AG04450 (cell line): ENCODE measurements around the gene ACTG1. TPM values are rescaled to one million over a fixed set of nuclear protein-coding genes. Genes with fewer than 3 reads are reported as not detected.

ENCODE experiments used
- CTCF ChIA-PET: fragments of 300-600, 350-600 bp; formaldehyde crosslinking; extraction: SDS; loops from one replicate; lab custom pipeline; 2022; ENCODE audit warnings: antibody characterized with exemption, inconsistent platforms; lab: Charles Lee
- POLR2A ChIA-PET: fragments of 350-600 bp; formaldehyde crosslinking; extraction: SDS; loops from one replicate; lab custom pipeline; 2021; ENCODE audit warnings: antibody characterized with exemption, inconsistent platforms; lab: Yijun Ruan, JAX
- DNase-seq: peaks from one replicate; pipeline ENCODE4 v3.0.0-alpha.2; 2011; ENCODE audit warnings: low read depth, low spot score
- H3K27ac ChIP-seq: one replicate; pipeline ENCODE4 v1.5.1; 2012; ENCODE audit warnings: low read depth, low read length, control low read depth
- H3K27me3 ChIP-seq: one replicate; pipeline ENCODE4 v1.6.0; 2012; ENCODE audit warnings: low read length; ENCODE audit not compliant: control insufficient read depth, insufficient read depth
- H3K4me3 ChIP-seq: 2 replicates; pipeline ENCODE4 v1.5.1; 2011; ENCODE audit warnings: mild to moderate bottlenecking, low read depth, low read length, control low read depth
- H3K9me3 ChIP-seq: 2 replicates; pipeline ENCODE4 v1.5.1; 2012; ENCODE audit warnings: low read length; ENCODE audit not compliant: control insufficient read depth, insufficient read depth
- polyA plus RNA-seq: library from polyadenylated mRNA; depleted of rRNA; stranded (reverse); fragments of >200 nt; gene quantifications from 2 replicates; pipeline ENCODE4 v1.2.3, GENCODE V29; 2011
- TF ChIP-seq, protein P1 (sequence below): IDR thresholded peaks from 2 replicates; pipeline ENCODE4 v1.5.1; 2011; ENCODE audit warnings: low read depth, low read length, control low read depth, inconsistent platforms

Gene ACTG1
- polyA plus RNA-seq, 1 experiment: 2,721 TPM

- H3K27me3 ChIP-seq: peaks cover 8% of the 10 kb centered on the region
- ChIA-PET POLR2A (interaction anchor here (0.6 to 1.0 kb wide), 2 partner anchors 13 to 68 kb away, joined by 4 to 7 read pairs; no protein-coding TSS in a partner anchor), CTCF (no interaction called here)
- H3K4me3 ChIP-seq: no peak overlapping the region
- TF ChIP-seq, protein P1, sequence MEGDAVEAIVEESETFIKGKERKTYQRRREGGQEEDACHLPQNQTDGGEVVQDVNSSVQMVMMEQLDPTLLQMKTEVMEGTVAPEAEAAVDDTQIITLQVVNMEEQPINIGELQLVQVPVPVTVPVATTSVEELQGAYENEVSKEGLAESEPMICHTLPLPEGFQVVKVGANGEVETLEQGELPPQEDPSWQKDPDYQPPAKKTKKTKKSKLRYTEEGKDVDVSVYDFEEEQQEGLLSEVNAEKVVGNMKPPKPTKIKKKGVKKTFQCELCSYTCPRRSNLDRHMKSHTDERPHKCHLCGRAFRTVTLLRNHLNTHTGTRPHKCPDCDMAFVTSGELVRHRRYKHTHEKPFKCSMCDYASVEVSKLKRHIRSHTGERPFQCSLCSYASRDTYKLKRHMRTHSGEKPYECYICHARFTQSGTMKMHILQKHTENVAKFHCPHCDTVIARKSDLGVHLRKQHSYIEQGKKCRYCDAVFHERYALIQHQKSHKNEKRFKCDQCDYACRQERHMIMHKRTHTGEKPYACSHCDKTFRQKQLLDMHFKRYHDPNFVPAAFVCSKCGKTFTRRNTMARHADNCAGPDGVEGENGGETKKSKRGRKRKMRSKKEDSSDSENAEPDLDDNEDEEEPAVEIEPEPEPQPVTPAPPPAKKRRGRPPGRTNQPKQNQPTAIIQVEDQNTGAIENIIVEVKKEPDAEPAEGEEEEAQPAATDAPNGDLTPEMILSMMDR: no peak
- H3K9me3 ChIP-seq: peaks cover 12% of the 10 kb centered on the region; the same call in 1 of the 2 replicates
- H3K27ac ChIP-seq: no peak overlapping the region
- no peak for DNase-seq
These were observed 16.2 kb upstream of the ACTG1 start for GRCh38 chr17:81528651-81529436.

DNA sequence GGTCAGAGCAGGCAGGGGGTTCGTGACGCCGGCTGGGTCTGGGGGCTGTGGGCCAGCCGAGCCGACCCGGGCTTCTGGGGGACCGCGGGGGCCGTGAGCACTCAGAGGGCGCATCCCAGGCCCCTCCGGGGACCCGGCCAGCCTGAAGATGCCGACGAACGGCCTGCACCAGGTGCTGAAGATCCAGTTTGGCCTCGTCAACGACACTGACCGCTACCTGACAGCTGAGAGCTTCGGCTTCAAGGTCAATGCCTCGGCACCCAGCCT lies 15.7 kb upstream of the ACTG1 start:
- TF ChIP-seq, protein P1: no peak
- Histone ChIP-seq H3K27me3 (peaks cover 8% of the 10 kb centered on the region), H3K9me3 (peaks cover 12% of the 10 kb centered on the region; the same call in 1 of the 2 replicates), H3K4me3 (no peak overlapping the region), H3K27ac (no peak overlapping the region)
- ChIA-PET POLR2A (interaction anchor here (1.0 kb wide), 1 partner anchor 12 kb away, joined by 4 read pairs; no protein-coding TSS in a partner anchor), CTCF (no interaction called here)
- no peak for DNase-seq

- ChIA-PET POLR2A (interaction anchor here (1.0 kb wide), 1 partner anchor 12 kb away, joined by 4 read pairs; no protein-coding TSS in a partner anchor), CTCF (interaction anchor here (0.5 kb wide), 1 partner anchor 59 kb away, joined by 3 read pairs; no protein-coding TSS in a partner anchor)
- Histone ChIP-seq H3K4me3 (no peak within 1 kb of the TSS), H3K27me3 (peaks cover 11% of the 10 kb centered on the region), H3K27ac (no peak within 1 kb of the TSS), H3K9me3 (peaks cover 12% of the 10 kb centered on the region; the same call in 1 of the 2 replicates)
- DNase-seq: no peak
- TF ChIP-seq, protein P1: 0 out of 2 replicates have a peak, but pooled peaks have one; percentile 26
These were observed 15.2 kb upstream of the ACTG1 start, which contains the start of gene FSCN2 for GRCh38 chr17:81527591-81528383. Gene FSCN2 (plus strand): TSS chr17:81528377. CDS start chr17:81528532, 155 bp downstream.

DNA sequence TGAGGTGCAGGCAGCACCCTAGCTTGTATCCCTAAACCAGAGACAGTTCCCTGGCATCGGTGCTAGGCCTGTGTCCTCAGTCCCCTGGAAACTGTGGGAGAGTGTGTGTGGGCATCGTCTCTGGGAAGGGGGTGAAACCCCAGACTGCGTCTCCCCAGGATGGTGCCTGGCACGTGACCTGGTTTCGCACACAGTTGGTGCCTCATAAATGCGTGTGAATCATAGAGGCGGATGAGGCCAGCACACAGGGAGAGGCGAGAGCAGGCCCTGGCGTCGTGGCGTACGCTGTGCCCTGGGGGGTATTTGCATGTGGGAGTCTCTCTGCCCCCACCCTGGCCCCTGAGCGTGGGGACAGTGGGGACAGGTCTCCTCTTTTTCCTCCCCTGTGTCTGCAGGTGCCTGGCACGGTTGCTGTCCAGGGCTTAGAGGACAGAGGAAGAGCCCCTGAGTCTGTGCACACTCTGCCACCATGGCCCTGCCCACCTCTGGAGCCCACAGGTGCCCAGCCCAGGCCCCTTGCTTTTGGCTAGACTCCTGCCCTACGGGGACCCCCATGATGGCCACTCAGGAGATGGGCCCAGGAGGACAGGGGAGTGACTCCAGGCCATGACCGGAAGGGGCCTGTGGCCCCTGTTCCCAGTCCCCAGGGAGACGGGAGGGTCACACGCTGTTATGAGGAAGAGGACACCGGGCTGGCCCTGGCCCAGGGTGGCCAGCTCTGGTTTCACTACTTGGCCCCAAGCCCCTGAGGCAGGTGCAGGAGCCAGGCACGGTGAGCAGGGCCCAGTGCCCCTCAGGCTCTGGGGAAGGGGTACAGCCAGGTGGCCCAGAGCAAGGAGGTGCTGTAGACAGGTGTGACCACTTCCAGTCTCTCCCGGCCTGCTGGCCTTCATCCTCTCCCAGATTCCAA lies 14.3 kb upstream of the ACTG1 start:
- H3K27ac ChIP-seq: no peak overlapping the region
- H3K9me3 ChIP-seq: peaks cover 12% of the 10 kb centered on the region; the same call in 1 of the 2 replicates
- ChIA-PET CTCF (interaction anchor here (0.5 kb wide), 1 partner anchor 60 kb away, joined by 3 read pairs; no protein-coding TSS in a partner anchor), POLR2A (no interaction called here)
- peaks cover 11% of the 10 kb centered on the region for H3K27me3 ChIP-seq
- H3K4me3 ChIP-seq: no peak overlapping the region
- TF ChIP-seq, protein P1: no peak
- no peak for DNase-seq
